Panc1 (cell line): ENCODE data around the gene RASSF5. TPM values are rescaled to one million over a fixed set of nuclear protein-coding genes. Genes with fewer than 3 reads are reported as not detected.

Source experiments
- ATAC-seq: fragments of 200-7000 bp; cut with Tn5 transposase; 2 replicates; pipeline ENCODE4 v1.9.1; 2020; ENCODE audit warnings: mild to moderate bottlenecking, moderate library complexity
- BruUV-seq: library from RNA; stranded (reverse); fragments of 400-500 nt; replicated peaks from 2 replicates; lab custom pipeline; 2021; lab: Mats Ljungman, UMichigan
- CTCF ChIA-PET: fragments of 300-600 bp; sonication (Branson Sonifier 250); formaldehyde crosslinking; loops from one replicate; lab custom pipeline; 2022; ENCODE audit warnings: antibody characterized with exemption; lab: Charles Lee
- POLR2A ChIA-PET: fragments of 300-600 bp; sonication (Branson Sonifier 250); formaldehyde crosslinking; loops from one replicate; lab custom pipeline; 2022; ENCODE audit warnings: antibody characterized with exemption; lab: Charles Lee
- DNase-seq: peaks from one replicate; pipeline ENCODE4 v3.0.0-alpha.2; 2010; ENCODE audit warnings: low read depth, low spot score
- H3K27ac ChIP-seq: 2 replicates; pipeline ENCODE4 v1.5.1; 2011; ENCODE audit warnings: mild to moderate bottlenecking, low read length, inconsistent platforms
- H3K27me3 ChIP-seq: fragments of 200-500 bp; sonication (Bioruptor generic); 2 replicates; pipeline ENCODE4 v1.6.0; 2014; ENCODE audit warnings: low read length, inconsistent platforms; ENCODE audit not compliant: control insufficient read depth, insufficient read depth
- H3K36me3 ChIP-seq: fragments of 200-500 bp; sonication (Bioruptor generic); 2 replicates; pipeline ENCODE4 v1.5.1; 2014; ENCODE audit warnings: inconsistent platforms, mild to moderate bottlenecking, low read length, moderate library complexity; ENCODE audit not compliant: control insufficient read depth, insufficient read depth
- H3K4me1 ChIP-seq: 2 replicates; pipeline ENCODE4 v1.5.1; 2011; ENCODE audit warnings: inconsistent platforms, mild to moderate bottlenecking, low read length, moderate library complexity; ENCODE audit not compliant: control insufficient read depth, insufficient read depth
- H3K4me3 ChIP-seq, 2 experiments: 2 replicates each; pipeline ENCODE4 v1.5.1; 2011 to 2012; ENCODE audit warnings: low read depth in 2 of 2, low read length in 2 of 2, mild to moderate bottlenecking in 2 of 2, inconsistent platforms in 1 of 2, moderate library complexity in 1 of 2
- H3K9me3 ChIP-seq: fragments of 200-500 bp; sonication (Bioruptor generic); 2 replicates; pipeline ENCODE4 v1.5.1; 2014; ENCODE audit warnings: low read depth, mild to moderate bottlenecking, inconsistent platforms, low read length, moderate library complexity; ENCODE audit not compliant: control insufficient read depth, insufficient read depth
- CTCF ChIP-seq: fragments of 450-650 bp; IDR thresholded peaks from 2 replicates; pipeline ENCODE4 v1.5.1; 2017; ENCODE audit warnings: mild to moderate bottlenecking
- POLR2AphosphoS5 ChIP-seq: IDR thresholded peaks from 2 replicates; pipeline ENCODE4 v1.6.1; 2012; ENCODE audit warnings: mild to moderate bottlenecking, low read depth, low read length, moderate library complexity
- REST ChIP-seq, 2 experiments: IDR thresholded peaks; 2 replicates each; pipeline ENCODE4 v1.6.1; 2011 to 2012; ENCODE audit warnings: low read depth in 2 of 2, control low read depth in 1 of 2, low read length in 1 of 2, mild to moderate bottlenecking in 1 of 2, moderate library complexity in 1 of 2; ENCODE audit not compliant: insufficient read depth in 1 of 2
- SIN3A ChIP-seq: IDR thresholded peaks from 2 replicates; pipeline ENCODE4 v1.6.1; 2012; ENCODE audit warnings: low read depth, mild to moderate bottlenecking, low read length, moderate library complexity, borderline replicate concordance; ENCODE audit not compliant: insufficient read depth
- TCF7L2 ChIP-seq: IDR thresholded peaks from 2 replicates; pipeline ENCODE4 v1.6.1; 2011; ENCODE audit warnings: mild to moderate bottlenecking, low read depth, low read length, inconsistent platforms
- in situ Hi-C: cut with HindIII; loops from 2 replicates; pipeline ENCODE4 v1.10.0; 2016; ENCODE audit warnings: low sequenced_read_pairs, low pct_unique_long_range_greater_than_20kb
- intact Hi-C: fragments of 100-400 bp; cut with micrococcal nuclease; formaldehyde crosslinking; loops from one replicate; pipeline ENCODE4 v1.10.0; 2022; ENCODE audit not compliant: unreplicated experiment
- total RNA-seq: library from RNA; stranded (reverse); gene quantifications from one replicate; pipeline ENCODE4 v1.2.1, GENCODE V29; 2021; ENCODE audit not compliant: unreplicated experiment

RASSF5 gene
- total RNA-seq, 1 experiment from 2014 or later: 1.6 TPM

DNA sequence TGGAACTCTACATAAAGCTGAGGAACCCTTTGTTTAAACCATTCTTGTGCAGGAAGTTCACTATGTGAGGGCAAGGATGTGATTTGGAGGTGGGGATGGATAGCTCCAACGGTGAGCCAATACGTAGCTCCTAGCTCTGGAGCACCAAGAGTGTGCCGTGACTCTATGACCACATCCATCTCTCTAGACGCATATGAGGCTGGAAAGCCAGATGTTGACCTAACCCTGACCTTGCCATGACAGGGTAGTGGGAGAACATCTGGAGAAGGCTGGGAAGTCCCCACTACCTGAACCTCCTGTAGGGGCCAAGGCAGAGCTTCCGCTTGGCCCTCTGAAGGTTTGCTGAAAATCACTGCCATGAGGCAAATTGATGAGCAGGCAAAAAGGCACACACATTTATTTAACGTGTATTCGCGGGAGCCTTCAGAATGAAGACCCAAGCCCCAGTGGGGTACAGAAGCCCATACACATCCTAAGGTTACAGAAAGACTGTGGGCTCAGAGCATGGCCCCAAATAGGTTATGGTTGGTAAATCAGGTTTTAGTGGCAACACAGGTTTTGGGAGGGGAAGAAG lies 61.5 kb downstream of the RASSF5 start:
- intact Hi-C loops: no loop called here
- no peak for TF ChIP-seq REST (IDR thresholded peaks at IDR 0.05; ENCODE audit: insufficient read depth in 1 of 2, low read depth in 2 of 2, low read length in 1 of 2)
- POLR2A ChIA-PET: interaction anchor here (0.7 kb wide), 1 partner anchor 12 kb away, joined by 5 read pairs; no protein-coding TSS in a partner anchor
- Histone ChIP-seq H3K4me3 (no peak overlapping the region), H3K9me3 (no peaks in the 10 kb centered on the region), H3K36me3 (no peaks in the 10 kb centered on the region), H3K4me1 (no peaks in the 10 kb centered on the region), H3K27me3 (no peaks in the 10 kb centered on the region), H3K27ac (no peak overlapping the region)
- ATAC-seq: no peak
- no peak for DNase-seq
- BruUV-seq: no TSS peak
- in situ Hi-C loops: no loop called here
- CTCF ChIA-PET: no interaction called here

DNA sequence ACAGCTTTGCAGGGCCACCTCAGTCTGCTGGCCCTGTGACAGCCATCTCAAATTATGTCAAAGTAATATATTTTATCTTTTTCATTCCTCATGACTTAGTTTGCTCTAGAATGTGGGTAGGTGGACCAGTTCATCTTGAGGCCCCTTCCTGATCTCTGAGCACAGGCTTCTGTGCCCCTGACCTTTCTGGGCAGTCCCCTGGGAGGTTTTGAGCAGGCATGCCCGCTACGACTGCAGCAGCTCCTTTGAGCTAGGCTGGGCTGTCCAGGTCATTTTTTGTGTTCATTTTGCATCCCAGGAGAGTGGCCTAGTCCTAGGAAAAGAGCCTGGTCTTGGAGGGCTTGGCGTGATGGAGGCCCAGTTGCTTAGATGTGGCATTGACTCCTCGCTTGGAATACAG lies 62.2 kb downstream of the RASSF5 start:
- Histone ChIP-seq H3K27me3 (no peaks in the 10 kb centered on the region), H3K36me3 (no peaks in the 10 kb centered on the region), H3K27ac (no peak overlapping the region), H3K9me3 (no peaks in the 10 kb centered on the region), H3K4me1 (no peaks in the 10 kb centered on the region), H3K4me3 (no peak overlapping the region)
- in situ Hi-C loops (no loop called here), intact Hi-C loops (no loop called here)
- BruUV-seq: no TSS peak
- no peak for TF ChIP-seq TCF7L2
- TF ChIP-seq SIN3A: no peak
- no peak for TF ChIP-seq CTCF
- TF ChIP-seq POLR2AphosphoS5: no peak
- no peak for TF ChIP-seq REST (IDR thresholded peaks at IDR 0.05; ENCODE audit: insufficient read depth in 1 of 2, low read depth in 2 of 2, low read length in 1 of 2)
- DNase-seq (no peak), ATAC-seq (no peak)
- ChIA-PET POLR2A (no interaction called here), CTCF (no interaction called here)
